OCI-LY3 (cell line): Measurements from ENCODE around the gene ARHGAP15.

Source experiments
- EZH2phosphoT487 ChIP-seq: fragments of 200-600 bp; shearing (Covaris generic); IDR thresholded peaks from 2 replicates; pipeline ENCODE4 v1.6.1; 2018; ENCODE audit warnings: antibody characterized with exemption, mixed run types, low read depth
- TF ChIP-seq, protein P1 (sequence below): fragments of 200-600, 300-600 bp; sonication (generic); IDR thresholded peaks from 2 replicates; pipeline ENCODE4 v1.5.1; 2014; ENCODE audit warnings: antibody characterized with exemption, low read length, low read depth

DNA sequence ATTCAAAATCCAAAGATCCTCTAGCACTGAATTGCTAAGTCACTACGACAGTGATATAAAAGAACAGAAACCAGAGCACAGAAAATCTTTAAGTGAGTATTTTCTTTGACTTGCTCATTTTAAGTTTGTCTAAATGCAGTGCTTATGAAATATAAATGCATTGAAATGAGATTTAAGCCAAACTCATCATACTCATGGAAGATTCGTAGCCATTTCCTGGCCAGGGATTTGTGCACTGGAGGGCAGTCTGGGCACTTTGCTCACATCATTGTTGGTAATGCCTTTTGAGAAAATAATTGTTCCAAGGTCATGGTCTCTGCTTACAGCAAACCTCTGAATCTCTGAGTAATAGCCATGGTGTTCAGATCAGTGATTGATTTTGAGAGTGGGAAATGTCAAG is 307.7 kb downstream of the ARHGAP15 start:
- TF ChIP-seq, protein P1, sequence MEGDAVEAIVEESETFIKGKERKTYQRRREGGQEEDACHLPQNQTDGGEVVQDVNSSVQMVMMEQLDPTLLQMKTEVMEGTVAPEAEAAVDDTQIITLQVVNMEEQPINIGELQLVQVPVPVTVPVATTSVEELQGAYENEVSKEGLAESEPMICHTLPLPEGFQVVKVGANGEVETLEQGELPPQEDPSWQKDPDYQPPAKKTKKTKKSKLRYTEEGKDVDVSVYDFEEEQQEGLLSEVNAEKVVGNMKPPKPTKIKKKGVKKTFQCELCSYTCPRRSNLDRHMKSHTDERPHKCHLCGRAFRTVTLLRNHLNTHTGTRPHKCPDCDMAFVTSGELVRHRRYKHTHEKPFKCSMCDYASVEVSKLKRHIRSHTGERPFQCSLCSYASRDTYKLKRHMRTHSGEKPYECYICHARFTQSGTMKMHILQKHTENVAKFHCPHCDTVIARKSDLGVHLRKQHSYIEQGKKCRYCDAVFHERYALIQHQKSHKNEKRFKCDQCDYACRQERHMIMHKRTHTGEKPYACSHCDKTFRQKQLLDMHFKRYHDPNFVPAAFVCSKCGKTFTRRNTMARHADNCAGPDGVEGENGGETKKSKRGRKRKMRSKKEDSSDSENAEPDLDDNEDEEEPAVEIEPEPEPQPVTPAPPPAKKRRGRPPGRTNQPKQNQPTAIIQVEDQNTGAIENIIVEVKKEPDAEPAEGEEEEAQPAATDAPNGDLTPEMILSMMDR: no peak
- TF ChIP-seq EZH2phosphoT487: no peak
